Duodenal mucosa (tissue), 2 donors: Measurements from ENCODE around the gene ESRRB.

Source experiments
- H3K27ac ChIP-seq: one replicate; pipeline ENCODE4 v1.7.0; 2013; ENCODE audit warnings: low read depth, low read length
- H3K27me3 ChIP-seq, 2 donors: one replicate each; pipeline ENCODE4 v1.7.0; 2013; ENCODE audit warnings: low read length in 2 of 2, control low read depth in 1 of 2; ENCODE audit not compliant: insufficient read depth in 2 of 2, control insufficient read depth in 1 of 2
- H3K36me3 ChIP-seq, 2 donors: one replicate each; pipeline ENCODE4 v1.7.0; 2013; ENCODE audit warnings: low read length in 2 of 2, control low read depth in 1 of 2; ENCODE audit not compliant: insufficient read depth in 2 of 2, control insufficient read depth in 1 of 2
- H3K4me1 ChIP-seq, 2 donors: one replicate each; pipeline ENCODE4 v1.7.0; 2013; ENCODE audit warnings: low read length in 2 of 2, control low read depth in 1 of 2; ENCODE audit not compliant: insufficient read depth in 2 of 2, control insufficient read depth in 1 of 2
- H3K4me3 ChIP-seq, 2 donors: one replicate each; pipeline ENCODE4 v1.7.0; 2013; ENCODE audit warnings: low read length in 2 of 2, low read depth in 1 of 2
- H3K9ac ChIP-seq, 2 donors: one replicate each; pipeline ENCODE4 v1.7.0; 2013; ENCODE audit warnings: low read length in 2 of 2, low read depth in 1 of 2
- H3K9me3 ChIP-seq, 2 donors: one replicate each; pipeline ENCODE4 v1.7.0; 2013; ENCODE audit warnings: low read length in 2 of 2, control low read depth in 1 of 2; ENCODE audit not compliant: control insufficient read depth in 1 of 2

ESRRB gene

GRCh38 chr14:76352639-76353281 lies 23.2 kb upstream of the ESRRB start:
- Histone ChIP-seq H3K36me3 (no peaks in the 10 kb centered on the region), H3K9ac (no peak overlapping the region), H3K4me3 (peak overlapping the region; percentile 17 to 51), H3K27me3 (peaks cover 0 to 12% of the 10 kb centered on the region in 2 donors), H3K9me3 (no peaks in the 10 kb centered on the region), H3K4me1 (no peaks in the 10 kb centered on the region), H3K27ac (no peak overlapping the region)

- Histone ChIP-seq H3K9ac (no peak overlapping the region), H3K27me3 (peaks cover 0 to 12% of the 10 kb centered on the region in 2 donors), H3K36me3 (no peaks in the 10 kb centered on the region), H3K27ac (no peak overlapping the region), H3K4me3 (no peak overlapping the region), H3K4me1 (no peaks in the 10 kb centered on the region), H3K9me3 (no peaks in the 10 kb centered on the region)
These were observed 21.6 kb upstream of the ESRRB start for GRCh38 chr14:76354310-76354709.

- peaks cover 0 to 11% of the 10 kb centered on the region in 2 donors for H3K27me3 ChIP-seq
- H3K9me3 ChIP-seq: no peaks in the 10 kb centered on the region
- no peak overlapping the region for H3K4me3 ChIP-seq
- H3K27ac ChIP-seq: no peak overlapping the region
- H3K4me1 ChIP-seq: no peaks in the 10 kb centered on the region
- H3K36me3 ChIP-seq: no peaks in the 10 kb centered on the region
- H3K9ac ChIP-seq: no peak overlapping the region
These were observed 20.2 kb upstream of the ESRRB start for GRCh38 chr14:76355771-76356170.

DNA sequence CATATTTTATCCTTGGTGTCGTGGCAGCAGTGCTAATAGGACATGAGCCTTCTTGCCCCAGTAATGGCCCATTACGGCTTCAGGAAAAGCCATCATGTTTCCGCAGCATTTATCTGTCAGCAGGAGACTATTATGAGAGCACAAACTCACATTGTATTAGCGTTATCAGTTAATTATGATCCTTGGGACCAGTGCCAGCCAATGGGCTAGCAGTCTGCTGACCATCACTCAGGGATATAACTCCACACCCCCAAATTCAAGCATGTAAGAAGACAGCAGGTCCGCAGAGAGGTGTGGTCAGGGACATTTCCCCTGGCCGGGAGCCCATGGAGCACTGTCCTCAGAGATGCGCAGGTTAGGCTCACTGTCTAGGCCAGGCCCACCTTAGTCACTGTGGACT lies 4.9 kb upstream of the ESRRB start:
- Histone ChIP-seq H3K4me3 (no peak overlapping the region), H3K9me3 (no peaks in the 10 kb centered on the region), H3K36me3 (no peaks in the 10 kb centered on the region), H3K4me1 (peaks cover 0 to 1% of the 10 kb centered on the region in 2 donors), H3K27me3 (peaks cover 10 to 30% of the 10 kb centered on the region in 2 donors), H3K27ac (no peak overlapping the region), H3K9ac (no peak overlapping the region)

- Histone ChIP-seq H3K36me3 (no peaks in the 10 kb centered on the region), H3K27ac (no peak overlapping the region), H3K27me3 (peaks cover 30 to 53% of the 10 kb centered on the region in 2 donors), H3K4me1 (peaks cover 7 to 12% of the 10 kb centered on the region in 2 donors), H3K9ac (no peak overlapping the region), H3K9me3 (no peaks in the 10 kb centered on the region), H3K4me3 (no peak overlapping the region)
These were observed 2.5 kb upstream of the ESRRB start for GRCh38 chr14:76373456-76373855.

- H3K27ac ChIP-seq: no peak overlapping the region
- no peaks in the 10 kb centered on the region for H3K36me3 ChIP-seq
- peaks cover 40 to 69% of the 10 kb centered on the region in 2 donors for H3K27me3 ChIP-seq
- no peaks in the 10 kb centered on the region for H3K9me3 ChIP-seq
- no peak overlapping the region for H3K4me3 ChIP-seq
- no peak overlapping the region for H3K9ac ChIP-seq
- peaks cover 7 to 12% of the 10 kb centered on the region in 2 donors for H3K4me1 ChIP-seq
These were observed 453 bp upstream of the ESRRB start for GRCh38 chr14:76375484-76375883.

- H3K36me3 ChIP-seq: no peaks in the 10 kb centered on the region
- peak overlapping the region in 1 of 2 donors; percentile 51 for H3K4me3 ChIP-seq
These were observed 506 bp downstream of the ESRRB start for GRCh38 chr14:76376409-76376877.

DNA sequence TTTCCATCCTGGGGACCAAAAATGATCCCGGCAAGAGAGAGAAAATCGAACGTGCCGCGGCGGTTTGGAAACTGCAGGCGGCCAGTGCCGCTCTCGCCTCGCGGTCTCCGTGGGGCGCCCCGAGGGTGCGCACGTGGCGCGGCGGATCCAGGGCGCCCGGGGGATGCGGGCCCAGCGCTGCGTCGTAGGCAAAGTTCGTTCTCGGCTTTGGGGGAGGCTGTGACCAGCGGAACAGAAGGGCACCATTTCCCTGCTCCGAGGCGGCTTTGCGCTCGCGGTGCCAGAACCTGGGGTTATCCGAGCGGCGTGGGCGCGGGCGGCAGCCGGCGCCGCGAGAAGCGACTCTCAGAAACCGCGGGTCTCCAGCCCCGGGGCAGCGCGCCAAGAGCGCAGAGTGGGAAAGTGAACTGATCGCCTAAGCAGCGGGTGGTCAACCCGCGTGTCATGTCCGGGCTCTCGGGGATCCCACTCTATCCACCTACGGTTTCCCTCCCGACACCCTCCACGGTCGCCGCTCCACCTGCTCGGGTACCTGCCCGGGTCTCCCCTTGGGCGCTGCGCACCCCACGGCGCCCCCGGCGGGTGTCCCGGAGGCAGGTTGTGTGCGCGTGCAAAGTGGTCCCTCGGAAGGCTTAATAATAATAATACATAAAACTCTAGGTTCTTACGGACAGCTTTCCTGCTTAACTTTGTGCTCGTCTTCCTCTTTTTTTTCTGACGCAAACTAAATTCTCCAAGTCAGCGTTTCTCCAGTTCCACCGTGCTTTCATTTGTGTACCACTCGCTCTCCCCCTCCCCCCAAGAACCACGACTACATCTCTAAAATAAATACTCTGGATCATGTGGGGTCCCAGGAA lies 1.2 kb downstream of the ESRRB start:
- Histone ChIP-seq H3K4me1 (peaks cover 7 to 12% of the 10 kb centered on the region in 2 donors), H3K4me3 (peak overlapping the region in 1 of 2 donors; percentile 50), H3K27ac (no peak overlapping the region), H3K9me3 (no peaks in the 10 kb centered on the region), H3K36me3 (no peaks in the 10 kb centered on the region), H3K27me3 (peaks cover 46 to 76% of the 10 kb centered on the region in 2 donors), H3K9ac (no peak overlapping the region)

More at GRCh38 chr14:76376409-76376877, 506 bp downstream of the ESRRB start:
- Histone ChIP-seq H3K27me3 (peaks cover 43 to 70% of the 10 kb centered on the region in 2 donors), H3K9ac (no peak overlapping the region), H3K9me3 (no peaks in the 10 kb centered on the region), H3K27ac (no peak overlapping the region), H3K4me1 (peaks cover 7 to 12% of the 10 kb centered on the region in 2 donors)

DNA sequence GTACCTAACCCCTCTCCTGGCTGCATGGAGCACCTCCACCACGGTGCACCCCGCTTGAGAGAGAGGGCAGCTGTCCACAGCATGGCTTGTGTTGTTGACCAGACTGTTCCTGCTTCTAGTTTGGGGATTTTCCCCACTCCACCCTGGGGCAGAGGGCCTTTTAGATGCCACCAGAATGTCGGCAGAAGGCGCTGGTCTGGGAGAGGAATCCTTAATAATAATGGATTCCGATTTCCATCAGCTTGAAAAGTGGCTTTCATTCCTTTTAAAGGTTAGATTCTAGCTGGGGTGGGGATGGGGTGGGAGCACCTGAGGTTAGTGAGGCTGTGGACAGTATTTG lies 1.8 kb downstream of the ESRRB start:
- Histone ChIP-seq H3K4me3 (peak overlapping the region in 1 of 2 donors; percentile 50), H3K36me3 (no peaks in the 10 kb centered on the region), H3K9me3 (no peaks in the 10 kb centered on the region), H3K4me1 (peaks cover 7 to 12% of the 10 kb centered on the region in 2 donors), H3K27me3 (peaks cover 45 to 82% of the 10 kb centered on the region in 2 donors), H3K27ac (no peak overlapping the region), H3K9ac (no peak overlapping the region)

DNA sequence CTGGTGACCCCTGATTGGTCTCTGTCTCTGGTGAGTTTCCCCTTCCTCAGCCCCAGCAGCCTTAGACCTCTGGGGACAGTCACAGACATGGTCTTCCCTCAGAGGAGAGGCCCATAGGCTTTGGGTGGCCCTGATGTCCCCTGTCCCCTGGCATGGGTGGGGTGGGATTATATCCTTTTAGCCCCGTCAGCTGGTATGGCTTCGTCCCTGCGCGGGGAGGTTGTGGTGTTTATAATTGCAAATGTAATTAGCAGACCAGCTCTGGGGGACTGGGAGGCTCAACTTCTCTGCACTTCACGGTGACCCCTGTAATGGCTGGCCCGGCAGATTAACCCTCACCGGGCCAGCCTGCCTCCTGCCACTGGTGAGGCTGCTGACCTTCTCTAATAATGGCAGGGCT lies 5.1 kb downstream of the ESRRB start:
- peaks cover 56 to 82% of the 10 kb centered on the region in 2 donors for H3K27me3 ChIP-seq

More for the DNA sequence above, 5.1 kb downstream of the ESRRB start:
- Histone ChIP-seq H3K4me3 (no peak overlapping the region), H3K4me1 (peaks cover 7 to 12% of the 10 kb centered on the region in 2 donors), H3K9me3 (no peaks in the 10 kb centered on the region), H3K36me3 (no peaks in the 10 kb centered on the region), H3K27ac (no peak overlapping the region), H3K9ac (no peak overlapping the region)
